Measurements from ENCODE around the gene DMRTC2. TPM values are rescaled to one million over a fixed set of nuclear protein-coding genes. Genes with fewer than 3 reads are reported as not detected.

DMRTC2 gene
- total RNA-seq, 1 donor from 2014 or later, result not detected

DNA sequence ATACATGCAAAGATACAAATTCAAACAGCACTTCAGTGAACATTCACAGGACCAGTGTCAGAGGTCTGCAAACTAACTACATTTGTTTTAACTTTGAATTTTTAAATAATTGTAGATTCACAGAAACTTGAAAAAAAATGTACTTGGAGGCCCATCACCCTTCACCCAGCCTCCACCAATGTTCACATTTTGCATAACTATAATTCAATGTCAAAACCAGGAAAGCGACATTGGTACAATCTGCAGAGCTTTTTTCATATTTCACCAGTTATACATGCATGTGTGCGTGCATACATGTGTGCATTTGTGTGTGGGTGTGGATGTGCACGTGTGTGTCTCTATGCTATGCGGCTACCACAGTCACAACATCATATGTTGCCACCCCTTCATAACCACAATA is 29.5 kb upstream of the DMRTC2 start:
- TF ChIP-seq, protein P1, sequence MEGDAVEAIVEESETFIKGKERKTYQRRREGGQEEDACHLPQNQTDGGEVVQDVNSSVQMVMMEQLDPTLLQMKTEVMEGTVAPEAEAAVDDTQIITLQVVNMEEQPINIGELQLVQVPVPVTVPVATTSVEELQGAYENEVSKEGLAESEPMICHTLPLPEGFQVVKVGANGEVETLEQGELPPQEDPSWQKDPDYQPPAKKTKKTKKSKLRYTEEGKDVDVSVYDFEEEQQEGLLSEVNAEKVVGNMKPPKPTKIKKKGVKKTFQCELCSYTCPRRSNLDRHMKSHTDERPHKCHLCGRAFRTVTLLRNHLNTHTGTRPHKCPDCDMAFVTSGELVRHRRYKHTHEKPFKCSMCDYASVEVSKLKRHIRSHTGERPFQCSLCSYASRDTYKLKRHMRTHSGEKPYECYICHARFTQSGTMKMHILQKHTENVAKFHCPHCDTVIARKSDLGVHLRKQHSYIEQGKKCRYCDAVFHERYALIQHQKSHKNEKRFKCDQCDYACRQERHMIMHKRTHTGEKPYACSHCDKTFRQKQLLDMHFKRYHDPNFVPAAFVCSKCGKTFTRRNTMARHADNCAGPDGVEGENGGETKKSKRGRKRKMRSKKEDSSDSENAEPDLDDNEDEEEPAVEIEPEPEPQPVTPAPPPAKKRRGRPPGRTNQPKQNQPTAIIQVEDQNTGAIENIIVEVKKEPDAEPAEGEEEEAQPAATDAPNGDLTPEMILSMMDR (IDR thresholded peaks at IDR 0.05; ENCODE audit: unreplicated experiment), result no peak
- no peaks in the 10 kb centered on the region for H3K4me1 Mint-ChIP-seq (ENCODE audit: unreplicated experiment)
- DNase-seq (ENCODE audit: low spot score), result no peak
- no peak overlapping the region for H3K4me3 Mint-ChIP-seq (ENCODE audit: unreplicated experiment)
- H3K27ac Mint-ChIP-seq (ENCODE audit: unreplicated experiment), result no peak overlapping the region
- no peaks in the 10 kb centered on the region for H3K27me3 Mint-ChIP-seq (ENCODE audit: unreplicated experiment)
- H3K9me3 Mint-ChIP-seq (ENCODE audit: unreplicated experiment), result no peaks in the 10 kb centered on the region
- no peaks in the 10 kb centered on the region for H3K36me3 Mint-ChIP-seq (ENCODE audit: low read depth, unreplicated experiment)

DNA sequence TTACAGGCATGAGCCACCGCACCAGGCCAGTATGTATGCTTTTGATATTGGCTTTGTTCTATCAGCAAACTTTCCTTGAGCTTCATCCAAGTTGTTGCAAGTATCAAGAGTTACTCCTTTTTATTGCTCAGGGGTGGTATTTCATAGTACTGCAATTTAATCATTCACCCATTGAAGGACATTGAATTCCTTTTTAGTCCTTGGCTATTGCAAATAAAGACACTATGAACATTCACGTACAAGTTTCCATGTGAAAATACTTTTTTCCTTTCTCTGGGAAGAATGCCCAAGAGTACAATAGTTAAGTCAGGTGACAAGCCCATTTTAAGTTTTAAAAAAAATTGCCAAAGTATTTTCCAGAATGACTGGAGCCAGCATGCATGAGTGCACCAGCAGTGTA is 28.1 kb upstream of the DMRTC2 start:
- Mint-ChIP-seq H3K9me3 (ENCODE audit: unreplicated experiment) (no peaks in the 10 kb centered on the region), H3K27ac (ENCODE audit: unreplicated experiment) (no peak overlapping the region), H3K4me1 (ENCODE audit: unreplicated experiment) (no peaks in the 10 kb centered on the region), H3K27me3 (ENCODE audit: unreplicated experiment) (peaks cover 2% of the 10 kb centered on the region), H3K36me3 (ENCODE audit: low read depth, unreplicated experiment) (no peaks in the 10 kb centered on the region), H3K4me3 (ENCODE audit: unreplicated experiment) (no peak overlapping the region)
- TF ChIP-seq, protein P1 (IDR thresholded peaks at IDR 0.05; ENCODE audit: unreplicated experiment), result no peak
- DNase-seq (ENCODE audit: low spot score), result no peak

DNA sequence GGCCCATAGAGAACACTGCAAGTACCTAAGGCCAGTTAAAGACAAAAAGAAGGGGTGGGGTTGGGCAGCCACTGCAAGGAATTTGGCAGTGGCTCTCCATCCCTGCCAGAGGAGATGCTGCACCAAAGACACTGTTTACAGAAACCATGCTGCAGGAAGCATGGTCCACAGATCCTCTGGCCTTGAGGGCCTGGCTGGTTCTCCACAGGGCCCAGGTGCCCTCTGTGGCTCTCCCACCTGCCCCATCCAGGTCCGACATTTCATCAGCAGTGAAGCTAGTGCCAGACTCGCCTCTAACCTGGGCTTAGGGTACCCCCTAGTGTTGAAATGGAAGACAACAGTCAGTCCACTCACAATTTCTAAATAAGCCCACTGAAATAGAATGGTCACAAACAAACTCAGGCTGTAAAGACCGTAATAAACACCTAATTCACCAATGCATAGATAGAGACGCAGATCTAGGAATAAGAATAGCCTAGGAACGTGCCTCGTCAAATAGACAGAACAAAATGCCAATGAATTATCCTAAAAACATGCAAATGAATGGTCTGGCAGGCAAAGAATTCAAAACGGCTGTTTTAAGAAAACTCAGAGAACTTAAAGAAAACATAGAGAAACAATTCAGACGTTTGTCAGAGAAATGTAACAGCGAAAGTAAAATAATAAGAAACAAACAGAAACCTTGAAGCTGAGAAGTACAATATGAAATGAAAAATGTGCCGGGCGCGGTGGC is 23.7 kb upstream of the DMRTC2 start:
- TF ChIP-seq, protein P1 (IDR thresholded peaks at IDR 0.05; ENCODE audit: unreplicated experiment), result peak; percentile 76
- peak; percentile 65 for DNase-seq (ENCODE audit: low spot score)
- Mint-ChIP-seq H3K27ac (ENCODE audit: unreplicated experiment) (no peak overlapping the region), H3K27me3 (ENCODE audit: unreplicated experiment) (peaks cover 2% of the 10 kb centered on the region), H3K36me3 (ENCODE audit: low read depth, unreplicated experiment) (no peaks in the 10 kb centered on the region), H3K4me1 (ENCODE audit: unreplicated experiment) (no peaks in the 10 kb centered on the region), H3K9me3 (ENCODE audit: unreplicated experiment) (no peaks in the 10 kb centered on the region), H3K4me3 (ENCODE audit: unreplicated experiment) (no peak overlapping the region)

DNA sequence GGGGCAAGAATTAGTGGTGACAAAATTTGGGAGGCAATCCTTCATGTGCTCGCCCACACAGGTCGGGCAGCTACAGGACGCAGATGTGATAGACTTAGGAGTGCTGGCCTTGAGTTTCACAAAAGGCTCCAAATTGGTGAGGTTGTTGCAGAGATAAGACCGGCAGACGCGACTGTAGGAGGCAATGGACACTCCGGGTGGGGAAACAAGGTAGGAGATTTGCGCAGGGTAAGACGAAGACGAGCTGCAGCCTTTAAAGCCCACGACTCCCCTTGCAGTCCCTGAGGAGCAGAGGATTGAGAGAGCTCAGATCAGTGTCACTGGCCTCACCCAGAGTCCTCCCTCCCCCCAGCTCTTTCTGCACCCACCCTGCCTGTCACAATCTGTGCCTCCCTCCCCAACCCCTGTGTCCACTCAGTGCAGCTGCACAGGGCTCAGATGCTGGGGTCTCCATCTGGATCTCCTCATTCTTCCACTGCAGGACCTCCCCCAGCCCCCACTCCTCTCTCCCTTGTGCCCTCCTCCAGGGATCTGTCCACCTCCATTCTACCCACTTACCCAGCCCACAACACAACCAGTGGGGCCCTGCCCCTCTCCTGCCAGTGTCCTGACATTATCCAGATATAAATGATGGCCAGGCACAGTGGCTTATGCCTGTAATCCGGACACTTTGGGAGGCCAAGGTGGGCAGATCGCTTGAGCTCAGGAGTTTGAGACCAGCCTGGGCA is 6.7 kb upstream of the DMRTC2 start:
- Mint-ChIP-seq H3K27ac (ENCODE audit: unreplicated experiment) (no peak overlapping the region), H3K4me1 (ENCODE audit: unreplicated experiment) (no peaks in the 10 kb centered on the region), H3K27me3 (ENCODE audit: unreplicated experiment) (peaks cover 4% of the 10 kb centered on the region), H3K4me3 (ENCODE audit: unreplicated experiment) (no peak overlapping the region), H3K36me3 (ENCODE audit: low read depth, unreplicated experiment) (no peaks in the 10 kb centered on the region), H3K9me3 (ENCODE audit: unreplicated experiment) (no peaks in the 10 kb centered on the region)
- no peak for DNase-seq (ENCODE audit: low spot score)
- TF ChIP-seq, protein P1 (IDR thresholded peaks at IDR 0.05; ENCODE audit: unreplicated experiment), result no peak

DNA sequence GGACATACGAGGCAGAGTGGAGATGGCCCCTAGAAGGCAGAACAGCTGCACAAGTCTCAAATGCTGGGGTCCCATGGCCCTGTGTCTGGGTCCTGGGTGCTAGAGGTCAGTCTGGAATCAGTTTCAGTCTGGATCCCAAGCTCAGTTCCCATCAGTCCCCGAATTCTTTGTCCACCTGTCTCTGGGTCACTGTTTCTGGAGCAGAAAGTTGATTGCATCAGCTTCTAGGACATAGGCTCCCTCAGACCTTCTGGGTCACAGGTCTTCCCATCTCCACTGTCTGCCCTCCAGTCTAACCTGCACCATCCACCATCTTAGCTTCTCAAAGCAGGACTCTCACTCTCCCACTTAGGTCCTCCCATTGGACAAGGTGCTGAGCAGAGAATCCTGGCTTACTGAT is 5.6 kb upstream of the DMRTC2 start:
- Mint-ChIP-seq H3K27ac (ENCODE audit: unreplicated experiment) (no peak overlapping the region), H3K36me3 (ENCODE audit: low read depth, unreplicated experiment) (no peaks in the 10 kb centered on the region), H3K27me3 (ENCODE audit: unreplicated experiment) (peaks cover 4% of the 10 kb centered on the region), H3K4me1 (ENCODE audit: unreplicated experiment) (no peaks in the 10 kb centered on the region), H3K4me3 (ENCODE audit: unreplicated experiment) (no peak overlapping the region), H3K9me3 (ENCODE audit: unreplicated experiment) (no peaks in the 10 kb centered on the region)
- DNase-seq (ENCODE audit: low spot score), result no peak
- TF ChIP-seq, protein P1 (IDR thresholded peaks at IDR 0.05; ENCODE audit: unreplicated experiment), result no peak

Data from endothelial cell (in vitro differentiated cells).